ENCODE measurements around the gene CHTOP.
"Not testable (repeated sequence)": the region's sequence is repeated elsewhere in the genome, so short reads cannot be mapped to it uniquely, and the experiment has no call there.

CHTOP gene

DNA sequence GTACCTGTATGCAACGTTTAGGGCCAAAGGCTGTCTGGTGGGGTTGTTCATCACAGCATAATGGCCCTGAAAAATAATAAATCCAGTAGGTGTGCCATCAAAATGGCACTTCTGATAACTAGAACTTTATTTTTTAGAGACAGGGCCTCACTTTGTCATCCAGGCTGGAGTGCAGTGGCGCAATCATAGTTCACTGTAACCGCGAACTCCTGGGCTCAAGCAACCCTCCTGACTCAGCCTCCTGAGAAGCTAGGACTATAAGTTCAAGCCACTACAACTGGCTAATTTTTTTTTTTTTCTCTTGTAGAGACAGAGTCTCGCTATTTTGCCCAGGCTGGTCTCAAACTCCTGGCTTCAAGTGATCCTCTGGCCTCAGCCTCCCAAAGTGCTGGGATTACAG, 29.3 kb downstream of the CHTOP start:
- Histone ChIP-seq H3K4me1 (peaks cover 15 to 53% (median 26%) of the 10 kb centered on the region in 10 experiments), H3K27ac (no peak overlapping the region; a peak in 1 of 22 replicates), H4K20me1 (peaks cover 0 to 87% (median 68%) of the 10 kb centered on the region in 11 experiments; a peak in 17 of 22 replicates)

DNA sequence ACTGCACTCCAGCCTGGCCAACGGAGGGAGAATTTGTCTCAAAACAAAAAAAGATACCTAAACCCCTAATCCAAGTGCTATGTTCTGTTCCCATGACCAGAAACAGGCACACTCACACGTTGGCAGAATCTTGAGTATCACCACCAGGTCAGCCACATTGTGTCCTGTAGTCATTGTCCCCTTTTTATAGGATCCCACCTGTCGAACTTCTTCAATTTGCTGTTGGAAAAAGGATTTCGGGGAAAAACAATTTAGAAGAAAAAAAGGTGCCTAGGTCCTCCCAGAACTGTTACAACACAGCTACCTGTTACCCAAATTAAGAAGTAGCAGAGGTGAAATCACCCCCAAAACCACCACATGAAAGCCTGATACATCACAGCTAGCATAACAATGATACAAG, 33.6 kb downstream of the CHTOP start:
- Histone ChIP-seq H3K4me1 (peaks cover 21 to 53% (median 27%) of the 10 kb centered on the region in 10 experiments), H4K20me1 (peaks cover 0 to 80% (median 67%) of the 10 kb centered on the region in 11 experiments; a peak in 17 of 22 replicates), H3K4me3 (no peak overlapping the region), H3K36me3 (peaks cover 72 to 78% (median 78%) of the 10 kb centered on the region in 11 experiments), H3K27me3 (no peaks in the 10 kb centered on the region), H3K9ac (peak overlapping the region in 2 of 11 experiments; percentile 13 to 29; a peak in 1 of 22 replicates), H3K9me3 (replicated peaks in 1 of 11) (no peaks in the 10 kb centered on the region), H3K4me2 (peak overlapping the region in 1 of 11 experiments; percentile 92; a peak in 4 of 22 replicates), H3K27ac (no peak overlapping the region)
- TF ChIP-seq Cebpa-rat (IDR thresholded peaks at IDR 0.05): no peak

More for the DNA sequence above, 29.3 kb downstream of the CHTOP start:
- no peak overlapping the region for H3K4me3 ChIP-seq
- peak overlapping the region in 3 of 11 experiments; percentile 36 to 44 (median 39); a peak in 3 of 22 replicates for H3K9ac ChIP-seq
- TF ChIP-seq Cebpa-rat (IDR thresholded peaks at IDR 0.05): peak in 1 of 11 experiments; percentile 47; a peak in 1 of 22 replicates
- H3K9me3 ChIP-seq (replicated peaks in 1 of 11): no peaks in the 10 kb centered on the region
- peaks cover 77 to 88% (median 85%) of the 10 kb centered on the region in 11 experiments for H3K36me3 ChIP-seq
- no peaks in the 10 kb centered on the region for H3K27me3 ChIP-seq
- H3K4me2 ChIP-seq: no peak overlapping the region

DNA sequence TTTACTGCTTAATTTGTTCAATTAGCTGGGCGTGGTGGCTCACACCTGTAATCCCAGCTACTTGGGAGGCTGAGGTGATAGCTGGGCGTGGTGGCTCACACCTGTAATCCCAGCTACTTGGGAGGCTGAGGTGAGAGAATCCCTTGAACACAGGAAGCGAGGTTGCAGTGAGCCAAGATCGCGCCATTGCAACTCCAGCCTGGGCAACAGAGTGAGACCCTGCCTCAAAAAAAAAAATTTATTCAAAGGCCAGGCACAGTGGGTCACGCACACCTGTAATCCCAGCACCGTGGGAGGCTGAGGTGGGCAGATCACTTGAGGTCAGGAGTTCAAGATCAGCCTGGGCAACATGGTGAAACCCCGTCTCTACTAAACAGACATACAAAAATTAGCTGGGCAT, 34.8 kb downstream of the CHTOP start:
- peaks cover 60 to 66% (median 65%) of the 10 kb centered on the region in 11 experiments for H3K36me3 ChIP-seq
- H3K4me1 ChIP-seq: peaks cover 18 to 50% (median 27%) of the 10 kb centered on the region in 10 experiments
- H4K20me1 ChIP-seq: peaks cover 0 to 67% (median 57%) of the 10 kb centered on the region in 11 experiments; a peak in 17 of 22 replicates
- peak overlapping the region in 8 of 10 experiments; percentile 82 to 98 (median 92); a peak in 15 of 20 replicates for H3K4me3 ChIP-seq
- H3K27ac ChIP-seq; H3K9me3 ChIP-seq (replicated peaks in 1 of 11); H3K27me3 ChIP-seq: not testable (repeated sequence)
- peak overlapping the region in 10 of 11 experiments; percentile 38 to 98 (median 94); a peak in 14 of 22 replicates for H3K9ac ChIP-seq
- H3K4me2 ChIP-seq: peak overlapping the region; percentile 90 to 100 (median 94)

DNA sequence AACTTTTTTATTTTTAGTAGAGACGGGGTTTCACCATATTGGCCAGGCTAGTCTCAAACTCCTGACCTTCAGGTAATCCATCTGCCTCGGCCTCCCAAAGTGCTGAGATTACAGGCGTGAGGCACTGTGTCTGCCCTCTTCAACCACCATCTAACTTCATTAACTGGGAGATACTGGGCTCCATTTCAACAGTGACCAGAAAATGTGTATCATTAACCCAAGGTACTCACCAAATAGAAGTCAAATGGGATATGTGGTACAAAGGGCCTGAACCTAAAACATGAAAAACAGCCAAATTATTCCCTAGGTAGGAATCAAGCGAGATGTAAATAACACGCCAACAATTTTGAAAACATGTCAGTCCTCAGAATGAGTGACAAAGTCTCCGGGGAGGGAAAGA, 35.7 kb downstream of the CHTOP start:
- peaks cover 0 to 60% (median 48%) of the 10 kb centered on the region in 11 experiments; a peak in 17 of 22 replicates for H4K20me1 ChIP-seq
- TF ChIP-seq Cebpa-rat (IDR thresholded peaks at IDR 0.05): no peak
- H3K27me3 ChIP-seq: no peaks in the 10 kb centered on the region
- H3K4me3 ChIP-seq: peak overlapping the region; percentile 82 to 98 (median 92)
- H3K9me3 ChIP-seq (replicated peaks in 1 of 11): no peaks in the 10 kb centered on the region
- peaks cover 21 to 41% (median 28%) of the 10 kb centered on the region in 10 experiments for H3K4me1 ChIP-seq
- H3K9ac ChIP-seq: peak overlapping the region; percentile 91 to 98 (median 95)
- peak overlapping the region; percentile 90 to 100 (median 94) for H3K4me2 ChIP-seq
- H3K36me3 ChIP-seq: peaks cover 51 to 56% (median 56%) of the 10 kb centered on the region in 11 experiments
- peak overlapping the region in 10 of 11 experiments; percentile 84 to 98 (median 96); a peak in 18 of 22 replicates for H3K27ac ChIP-seq

DNA sequence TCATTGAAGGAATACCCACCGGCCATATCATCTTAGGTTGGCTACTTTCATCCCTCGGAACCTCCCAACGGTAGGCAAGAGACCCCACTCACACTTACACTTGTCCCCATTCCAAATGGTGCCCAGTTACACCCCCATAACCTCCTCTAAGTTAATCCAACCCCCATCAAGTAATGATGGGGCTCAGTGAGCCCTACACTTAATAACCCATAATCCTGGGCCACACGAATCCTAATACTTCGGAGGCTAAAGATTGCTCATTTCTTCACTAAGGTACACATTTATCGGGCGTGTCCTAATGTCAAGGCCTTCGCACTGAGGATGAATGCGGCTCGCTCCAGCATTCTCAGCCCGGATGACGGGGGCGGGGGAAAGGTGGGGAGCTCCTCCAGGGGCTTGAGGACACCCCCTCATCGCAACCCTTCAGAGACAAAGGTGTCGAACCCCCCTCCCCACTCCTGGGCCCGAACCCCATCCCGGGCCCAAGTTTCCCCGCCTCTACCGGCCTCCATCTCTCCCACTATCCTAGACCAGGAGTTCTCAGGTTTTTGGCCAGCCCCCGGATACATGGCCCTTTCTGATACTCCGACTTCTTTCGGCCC, 36.5 kb downstream of the CHTOP start:
- Histone ChIP-seq H3K27ac (peak overlapping the region; percentile 67 to 98 (median 95); a peak in 21 of 22 replicates), H3K4me3 (peak overlapping the region; percentile 82 to 98 (median 92)), H3K9me3 (replicated peaks in 1 of 11) (no peaks in the 10 kb centered on the region), H3K27me3 (no peaks in the 10 kb centered on the region), H3K36me3 (peaks cover 43 to 49% (median 48%) of the 10 kb centered on the region in 11 experiments), H3K9ac (peak overlapping the region; percentile 91 to 98 (median 95)), H3K4me1 (peaks cover 21 to 40% (median 28%) of the 10 kb centered on the region in 10 experiments), H3K4me2 (peak overlapping the region; percentile 90 to 100 (median 94)), H4K20me1 (peaks cover 0 to 52% (median 41%) of the 10 kb centered on the region in 11 experiments; a peak in 16 of 22 replicates)
- no peak for TF ChIP-seq Cebpa-rat (IDR thresholded peaks at IDR 0.05)

DNA sequence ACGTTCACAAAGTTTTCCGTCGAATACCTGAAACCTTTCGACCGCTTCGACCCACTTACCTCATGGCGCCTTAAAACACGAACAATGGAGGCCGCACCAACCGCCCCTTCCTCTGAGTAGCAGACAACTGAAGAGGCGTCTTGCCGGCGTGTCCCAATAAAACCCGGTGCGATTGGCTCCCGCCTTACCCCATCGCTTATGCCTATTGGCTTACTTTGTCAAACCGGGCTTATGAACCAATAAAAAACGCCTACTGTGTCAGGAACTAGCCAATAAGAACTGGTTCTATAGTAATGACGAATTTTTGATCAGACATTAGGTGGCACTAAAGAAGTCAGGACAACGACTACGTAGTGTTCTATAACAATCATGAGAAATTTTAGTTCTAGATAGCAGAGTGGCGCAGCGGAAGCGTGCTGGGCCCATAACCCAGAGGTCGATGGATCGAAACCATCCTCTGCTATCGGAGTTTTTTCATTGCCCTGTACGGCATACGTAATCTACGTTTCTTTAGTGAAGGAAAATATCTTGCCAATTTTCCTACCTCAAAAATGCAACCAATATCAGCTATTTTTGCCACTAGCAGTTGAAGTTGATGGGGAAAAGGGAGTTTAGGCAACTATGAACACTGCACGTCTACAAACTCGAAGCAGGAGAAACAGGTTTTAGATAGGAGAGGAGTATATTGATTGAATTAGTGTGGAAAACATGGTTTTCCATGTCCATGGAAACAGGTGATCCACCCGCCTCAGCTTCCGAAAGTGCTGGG, 37.2 kb downstream of the CHTOP start, which contains the start of gene ILF2:
ILF2 (minus strand) TSS at position 135 of the 769 bp plus-strand sequence; CDS start at position 64, 71 bp downstream.
- Histone ChIP-seq H3K36me3 (peaks cover 36 to 42% (median 42%) of the 10 kb centered on the region in 11 experiments), H3K27ac (peak within 1 kb of the TSS; percentile 67 to 98 (median 95); a peak in 21 of 22 replicates), H3K4me3 (peak within 1 kb of the TSS; percentile 82 to 98 (median 92)), H4K20me1 (peaks cover 0 to 45% (median 34%) of the 10 kb centered on the region in 11 experiments; a peak in 16 of 22 replicates), H3K4me2 (peak within 1 kb of the TSS; percentile 90 to 100 (median 94)), H3K9ac (peak within 1 kb of the TSS; percentile 91 to 98 (median 95)), H3K4me1 (peaks cover 21 to 40% (median 28%) of the 10 kb centered on the region in 10 experiments), H3K9me3 (replicated peaks in 1 of 11) (no peaks in the 10 kb centered on the region), H3K27me3 (no peaks in the 10 kb centered on the region)
- TF ChIP-seq Cebpa-rat (IDR thresholded peaks at IDR 0.05): no peak

DNA sequence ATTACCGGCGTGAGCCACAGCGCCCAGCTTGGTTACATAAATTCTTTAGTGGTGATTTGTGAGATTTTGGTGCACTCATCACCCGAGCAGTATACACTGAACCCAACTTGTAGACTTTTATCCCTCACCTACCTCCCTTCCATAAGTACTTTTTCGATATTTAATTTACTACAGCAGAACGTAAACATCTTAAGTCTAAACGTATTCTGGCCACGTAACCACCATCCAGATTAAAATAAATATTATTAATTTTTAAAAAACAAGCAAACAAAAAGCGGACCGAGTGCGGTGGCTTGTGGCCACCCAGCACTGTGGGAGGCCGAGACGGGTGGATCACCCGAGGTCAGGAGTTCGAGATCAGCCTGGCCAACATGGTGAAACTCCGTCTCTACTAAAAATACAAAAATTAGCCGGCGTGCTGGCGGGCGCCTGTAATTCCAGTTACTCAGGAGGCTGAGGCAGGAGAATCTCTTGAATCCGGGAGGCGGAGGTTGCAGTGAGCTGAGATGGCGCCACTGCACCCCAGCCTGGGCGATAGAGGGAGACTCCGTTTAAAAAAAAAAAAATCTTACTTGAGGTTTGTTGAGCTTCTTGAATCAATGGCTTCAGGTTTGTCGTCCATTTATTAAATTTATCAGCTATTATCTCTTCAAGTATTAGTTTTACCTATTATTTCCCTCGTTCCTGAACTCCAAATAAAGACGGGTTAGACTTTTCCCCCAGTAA, 37.9 kb downstream of the CHTOP start:
- H3K27me3 ChIP-seq; H3K9me3 ChIP-seq (replicated peaks in 1 of 11): not testable (repeated sequence)
- Histone ChIP-seq H4K20me1 (peaks cover 0 to 38% (median 26%) of the 10 kb centered on the region in 11 experiments; a peak in 16 of 22 replicates), H3K9ac (peak overlapping the region; percentile 67 to 81 (median 75)), H3K4me1 (peaks cover 21 to 34% (median 28%) of the 10 kb centered on the region in 10 experiments), H3K4me3 (peak overlapping the region; percentile 59 to 94 (median 68)), H3K36me3 (peaks cover 29 to 35% (median 34%) of the 10 kb centered on the region in 11 experiments), H3K27ac (peak overlapping the region; percentile 43 to 92 (median 65); a peak in 21 of 22 replicates), H3K4me2 (peak overlapping the region; percentile 67 to 89 (median 85))

DNA sequence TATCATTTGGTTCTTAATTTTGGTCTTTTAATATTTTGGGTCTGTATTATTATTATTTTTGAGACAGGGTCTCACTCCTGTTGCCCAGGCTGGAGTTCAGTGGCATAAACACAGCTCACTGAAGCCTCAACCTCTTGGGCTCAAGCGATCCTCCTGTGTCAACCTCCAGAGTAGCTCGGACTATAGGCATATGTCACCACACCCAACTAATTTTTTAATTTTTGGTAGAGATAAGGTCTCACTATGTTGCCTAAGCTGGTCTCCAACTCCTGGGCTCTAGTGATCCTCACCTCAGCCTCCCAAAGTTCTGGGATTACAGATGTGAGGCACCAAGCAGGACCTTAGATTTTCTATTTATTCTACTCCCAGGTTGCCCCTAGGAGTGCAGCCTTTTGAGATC, 39.6 kb downstream of the CHTOP start:
- H3K4me3 ChIP-seq: no peak overlapping the region
- H3K36me3 ChIP-seq: peaks cover 12 to 17% (median 17%) of the 10 kb centered on the region in 11 experiments
- H4K20me1 ChIP-seq: peaks cover 0 to 21% (median 11%) of the 10 kb centered on the region in 11 experiments; a peak in 13 of 22 replicates
- H3K27me3 ChIP-seq: peaks cover 8 to 11% (median 10%) of the 10 kb centered on the region in 11 experiments
- H3K4me1 ChIP-seq: peaks cover 25 to 37% (median 31%) of the 10 kb centered on the region in 10 experiments
- no peaks in the 10 kb centered on the region for H3K9me3 ChIP-seq (replicated peaks in 1 of 11)
- no peak for TF ChIP-seq Cebpa-rat (IDR thresholded peaks at IDR 0.05)
- H3K27ac ChIP-seq: no peak overlapping the region
- no peak overlapping the region for H3K4me2 ChIP-seq
- H3K9ac ChIP-seq: no peak overlapping the region

All from BLaER1 treated with 17β-estradiol and CSF1 and Interleukin-3, amounts not matched to agents 10 nM and 100 nM (cell line).